ENCODE results near the gene EIF1AD. TPM values are rescaled to one million over a fixed set of nuclear protein-coding genes. Genes with fewer than 3 reads are reported as not detected.

Gene EIF1AD
- total and polyA plus RNA-seq, 2 experiments from 2014 or later, result 16.1 to 32.1 TPM

DNA sequence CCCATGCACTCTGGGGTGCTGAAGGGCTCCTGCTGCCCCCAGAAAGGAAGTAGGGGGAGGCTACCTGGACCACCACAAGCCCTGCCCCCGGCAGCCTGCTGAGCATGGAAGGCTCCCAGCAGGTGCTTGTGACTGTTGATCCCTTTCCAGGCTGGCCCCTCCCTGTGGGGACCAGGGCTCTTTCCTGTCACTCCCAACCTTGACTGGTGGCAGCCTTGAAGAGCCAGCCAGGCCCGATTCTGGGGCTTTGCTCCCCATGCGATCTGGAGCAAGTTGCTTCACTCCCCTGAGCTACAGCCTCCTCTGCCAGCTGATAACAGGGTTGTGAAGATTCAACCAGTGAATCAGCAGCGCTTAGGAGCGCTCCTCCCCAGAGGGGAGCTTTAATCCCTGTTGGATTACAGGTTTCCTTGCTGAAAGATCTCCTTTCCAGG lies 5.3 kb upstream of the EIF1AD start:
- no peak for ATAC-seq
- Histone ChIP-seq H4K20me1 (replicated peaks; ENCODE audit: insufficient read depth) (peaks cover 7% of the 10 kb centered on the region; the same call in 1 of the 2 replicates), H3K27ac (ENCODE audit: low read depth) (no peak overlapping the region), H3K79me2 (replicated peaks; ENCODE audit: insufficient read depth) (peaks cover 18% of the 10 kb centered on the region), H3K9me2 (ENCODE audit: insufficient read depth) (no peaks in the 10 kb centered on the region), H3F3A (replicated peaks; ENCODE audit: low read depth) (peaks cover 15% of the 10 kb centered on the region; the same call in 1 of the 2 replicates), H3K4me2 (no peak overlapping the region), H2AFZ (no peak overlapping the region), H3K36me3 (ENCODE audit: insufficient read depth) (peaks cover 7% of the 10 kb centered on the region; the same call in 1 of the 2 replicates), H3K4me1 (ENCODE audit: insufficient read depth) (peaks cover 14% of the 10 kb centered on the region; the same call in 1 of the 2 replicates), H3K4me3 (no peak overlapping the region), H3K27me3 (ENCODE audit: insufficient read depth) (peaks cover 16% of the 10 kb centered on the region)
- H3K9me3 Mint-ChIP-seq, result no peaks in the 10 kb centered on the region
- peaks cover 20% of the 10 kb centered on the region for H3K27me3 Mint-ChIP-seq (ENCODE audit: insufficient read depth, low read depth, poor library complexity)
- DNase-seq (ENCODE audit: low spot score), result no peak
- no peak overlapping the region for H3K4me3 Mint-ChIP-seq
- no peak overlapping the region for H3K27ac Mint-ChIP-seq
- peaks cover 30% of the 10 kb centered on the region for H3K36me3 Mint-ChIP-seq (ENCODE audit: low read depth)
- TF ChIP-seq NANOG (IDR thresholded peaks at IDR 0.05; ENCODE audit: borderline replicate concordance), result no peak
- TF ChIP-seq, protein P1, sequence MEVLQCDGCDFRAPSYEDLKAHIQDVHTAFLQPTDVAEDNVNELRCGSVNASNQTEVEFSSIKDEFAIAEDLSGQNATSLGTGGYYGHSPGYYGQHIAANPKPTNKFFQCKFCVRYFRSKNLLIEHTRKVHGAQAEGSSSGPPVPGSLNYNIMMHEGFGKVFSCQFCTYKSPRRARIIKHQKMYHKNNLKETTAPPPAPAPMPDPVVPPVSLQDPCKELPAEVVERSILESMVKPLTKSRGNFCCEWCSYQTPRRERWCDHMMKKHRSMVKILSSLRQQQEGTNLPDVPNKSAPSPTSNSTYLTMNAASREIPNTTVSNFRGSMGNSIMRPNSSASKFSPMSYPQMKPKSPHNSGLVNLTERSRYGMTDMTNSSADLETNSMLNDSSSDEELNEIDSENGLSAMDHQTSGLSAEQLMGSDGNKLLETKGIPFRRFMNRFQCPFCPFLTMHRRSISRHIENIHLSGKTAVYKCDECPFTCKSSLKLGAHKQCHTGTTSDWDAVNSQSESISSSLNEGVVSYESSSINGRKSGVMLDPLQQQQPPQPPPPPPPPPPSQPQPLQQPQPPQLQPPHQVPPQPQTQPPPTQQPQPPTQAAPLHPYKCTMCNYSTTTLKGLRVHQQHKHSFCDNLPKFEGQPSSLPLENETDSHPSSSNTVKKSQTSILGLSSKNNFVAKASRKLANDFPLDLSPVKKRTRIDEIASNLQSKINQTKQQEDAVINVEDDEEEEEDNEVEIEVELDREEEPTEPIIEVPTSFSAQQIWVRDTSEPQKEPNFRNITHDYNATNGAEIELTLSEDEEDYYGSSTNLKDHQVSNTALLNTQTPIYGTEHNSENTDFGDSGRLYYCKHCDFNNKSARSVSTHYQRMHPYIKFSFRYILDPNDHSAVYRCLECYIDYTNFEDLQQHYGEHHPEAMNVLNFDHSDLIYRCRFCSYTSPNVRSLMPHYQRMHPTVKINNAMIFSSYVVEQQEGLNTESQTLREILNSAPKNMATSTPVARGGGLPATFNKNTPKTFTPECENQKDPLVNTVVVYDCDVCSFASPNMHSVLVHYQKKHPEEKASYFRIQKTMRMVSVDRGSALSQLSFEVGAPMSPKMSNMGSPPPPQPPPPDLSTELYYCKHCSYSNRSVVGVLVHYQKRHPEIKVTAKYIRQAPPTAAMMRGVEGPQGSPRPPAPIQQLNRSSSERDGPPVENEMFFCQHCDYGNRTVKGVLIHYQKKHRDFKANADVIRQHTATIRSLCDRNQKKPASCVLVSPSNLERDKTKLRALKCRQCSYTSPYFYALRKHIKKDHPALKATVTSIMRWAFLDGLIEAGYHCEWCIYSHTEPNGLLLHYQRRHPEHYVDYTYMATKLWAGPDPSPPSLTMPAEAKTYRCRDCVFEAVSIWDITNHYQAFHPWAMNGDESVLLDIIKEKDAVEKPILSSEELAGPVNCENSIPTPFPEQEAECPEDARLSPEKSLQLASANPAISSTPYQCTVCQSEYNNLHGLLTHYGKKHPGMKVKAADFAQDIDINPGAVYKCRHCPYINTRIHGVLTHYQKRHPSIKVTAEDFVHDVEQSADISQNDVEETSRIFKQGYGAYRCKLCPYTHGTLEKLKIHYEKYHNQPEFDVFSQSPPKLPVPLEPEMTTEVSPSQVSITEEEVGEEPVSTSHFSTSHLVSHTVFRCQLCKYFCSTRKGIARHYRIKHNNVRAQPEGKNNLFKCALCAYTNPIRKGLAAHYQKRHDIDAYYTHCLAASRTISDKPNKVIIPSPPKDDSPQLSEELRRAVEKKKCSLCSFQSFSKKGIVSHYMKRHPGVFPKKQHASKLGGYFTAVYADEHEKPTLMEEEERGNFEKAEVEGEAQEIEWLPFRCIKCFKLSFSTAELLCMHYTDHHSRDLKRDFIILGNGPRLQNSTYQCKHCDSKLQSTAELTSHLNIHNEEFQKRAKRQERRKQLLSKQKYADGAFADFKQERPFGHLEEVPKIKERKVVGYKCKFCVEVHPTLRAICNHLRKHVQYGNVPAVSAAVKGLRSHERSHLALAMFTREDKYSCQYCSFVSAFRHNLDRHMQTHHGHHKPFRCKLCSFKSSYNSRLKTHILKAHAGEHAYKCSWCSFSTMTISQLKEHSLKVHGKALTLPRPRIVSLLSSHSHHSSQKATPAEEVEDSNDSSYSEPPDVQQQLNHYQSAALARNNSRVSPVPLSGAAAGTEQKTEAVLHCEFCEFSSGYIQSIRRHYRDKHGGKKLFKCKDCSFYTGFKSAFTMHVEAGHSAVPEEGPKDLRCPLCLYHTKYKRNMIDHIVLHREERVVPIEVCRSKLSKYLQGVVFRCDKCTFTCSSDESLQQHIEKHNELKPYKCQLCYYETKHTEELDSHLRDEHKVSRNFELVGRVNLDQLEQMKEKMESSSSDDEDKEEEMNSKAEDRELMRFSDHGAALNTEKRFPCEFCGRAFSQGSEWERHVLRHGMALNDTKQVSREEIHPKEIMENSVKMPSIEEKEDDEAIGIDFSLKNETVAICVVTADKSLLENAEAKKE (CRISPR knock-in tag; IDR thresholded peaks at IDR 0.05), result no peak
- no peak for TF ChIP-seq JUNB (IDR thresholded peaks at IDR 0.05; ENCODE audit: unreplicated experiment)
- no peak for TF ChIP-seq STAT1 (IDR thresholded peaks at IDR 0.05; ENCODE audit: unreplicated experiment)
- no peak for TF ChIP-seq ZNF331 (CRISPR knock-in tag; IDR thresholded peaks at IDR 0.05; ENCODE audit: low read depth)
- peaks cover 22% of the 10 kb centered on the region for H3K4me1 Mint-ChIP-seq

DNA sequence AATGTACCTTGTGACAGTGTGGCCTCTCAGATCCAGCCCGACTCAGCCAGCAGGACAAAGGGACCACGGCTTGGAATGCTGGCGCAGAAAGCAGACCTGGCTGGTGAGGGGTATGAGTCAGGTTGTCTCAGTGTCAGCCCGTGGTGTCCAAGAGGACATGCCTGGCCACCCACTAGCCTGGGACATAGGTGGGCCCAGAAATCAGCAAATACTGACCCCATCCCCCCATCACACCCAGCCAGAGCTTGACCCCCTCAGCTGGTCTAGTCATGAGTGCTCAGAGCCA lies 4.9 kb upstream of the EIF1AD start:
- H3K4me1 ChIP-seq (ENCODE audit: insufficient read depth), result peaks cover 14% of the 10 kb centered on the region; the same call in 1 of the 2 replicates
- H2AFZ ChIP-seq, result no peak overlapping the region
- H3K36me3 ChIP-seq (ENCODE audit: insufficient read depth), result peaks cover 7% of the 10 kb centered on the region; the same call in 1 of the 2 replicates
- Mint-ChIP-seq H3K4me1 (peaks cover 22% of the 10 kb centered on the region), H3K4me3 (no peak overlapping the region; the same call in 2 of the 3 replicates), H3K27me3 (ENCODE audit: insufficient read depth, low read depth, poor library complexity) (peaks cover 24% of the 10 kb centered on the region), H3K36me3 (ENCODE audit: low read depth) (peaks cover 34% of the 10 kb centered on the region), H3K27ac (peak overlapping the region; percentile 81; the same call in 1 of the 2 replicates), H3K9me3 (no peaks in the 10 kb centered on the region)
- peaks cover 12% of the 10 kb centered on the region for H3K27me3 ChIP-seq (ENCODE audit: insufficient read depth)
- DNase-seq (ENCODE audit: low spot score), result no peak
- H3K79me2 ChIP-seq (replicated peaks; ENCODE audit: insufficient read depth), result peaks cover 18% of the 10 kb centered on the region
- H3K27ac ChIP-seq (ENCODE audit: low read depth), result no peak overlapping the region
- H4K20me1 ChIP-seq (replicated peaks; ENCODE audit: insufficient read depth), result peaks cover 7% of the 10 kb centered on the region; the same call in 1 of the 2 replicates
- peaks cover 16% of the 10 kb centered on the region; the same call in 1 of the 2 replicates for H3F3A ChIP-seq (replicated peaks; ENCODE audit: low read depth)
- H3K4me2 ChIP-seq, result no peak overlapping the region
- no peak for ATAC-seq
- no peak overlapping the region for H3K4me3 ChIP-seq
- no peaks in the 10 kb centered on the region for H3K9me2 ChIP-seq (ENCODE audit: insufficient read depth)
- TF ChIP-seq, protein P2, sequence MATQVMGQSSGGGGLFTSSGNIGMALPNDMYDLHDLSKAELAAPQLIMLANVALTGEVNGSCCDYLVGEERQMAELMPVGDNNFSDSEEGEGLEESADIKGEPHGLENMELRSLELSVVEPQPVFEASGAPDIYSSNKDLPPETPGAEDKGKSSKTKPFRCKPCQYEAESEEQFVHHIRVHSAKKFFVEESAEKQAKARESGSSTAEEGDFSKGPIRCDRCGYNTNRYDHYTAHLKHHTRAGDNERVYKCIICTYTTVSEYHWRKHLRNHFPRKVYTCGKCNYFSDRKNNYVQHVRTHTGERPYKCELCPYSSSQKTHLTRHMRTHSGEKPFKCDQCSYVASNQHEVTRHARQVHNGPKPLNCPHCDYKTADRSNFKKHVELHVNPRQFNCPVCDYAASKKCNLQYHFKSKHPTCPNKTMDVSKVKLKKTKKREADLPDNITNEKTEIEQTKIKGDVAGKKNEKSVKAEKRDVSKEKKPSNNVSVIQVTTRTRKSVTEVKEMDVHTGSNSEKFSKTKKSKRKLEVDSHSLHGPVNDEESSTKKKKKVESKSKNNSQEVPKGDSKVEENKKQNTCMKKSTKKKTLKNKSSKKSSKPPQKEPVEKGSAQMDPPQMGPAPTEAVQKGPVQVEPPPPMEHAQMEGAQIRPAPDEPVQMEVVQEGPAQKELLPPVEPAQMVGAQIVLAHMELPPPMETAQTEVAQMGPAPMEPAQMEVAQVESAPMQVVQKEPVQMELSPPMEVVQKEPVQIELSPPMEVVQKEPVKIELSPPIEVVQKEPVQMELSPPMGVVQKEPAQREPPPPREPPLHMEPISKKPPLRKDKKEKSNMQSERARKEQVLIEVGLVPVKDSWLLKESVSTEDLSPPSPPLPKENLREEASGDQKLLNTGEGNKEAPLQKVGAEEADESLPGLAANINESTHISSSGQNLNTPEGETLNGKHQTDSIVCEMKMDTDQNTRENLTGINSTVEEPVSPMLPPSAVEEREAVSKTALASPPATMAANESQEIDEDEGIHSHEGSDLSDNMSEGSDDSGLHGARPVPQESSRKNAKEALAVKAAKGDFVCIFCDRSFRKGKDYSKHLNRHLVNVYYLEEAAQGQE (IDR thresholded peaks at IDR 0.05; ENCODE audit: unreplicated experiment), result no peak
- TF ChIP-seq EZH2phosphoT487 (IDR thresholded peaks at IDR 0.05; ENCODE audit: unreplicated experiment) (no peak), ZNF114 (CRISPR knock-in tag; IDR thresholded peaks at IDR 0.05) (no peak), CREB1 (CRISPR knock-in tag; IDR thresholded peaks at IDR 0.05; ENCODE audit: low read depth) (no peak), JUNB (IDR thresholded peaks at IDR 0.05; ENCODE audit: unreplicated experiment) (no peak), STAT1 (IDR thresholded peaks at IDR 0.05; ENCODE audit: unreplicated experiment) (no peak), ZNF331 (CRISPR knock-in tag; IDR thresholded peaks at IDR 0.05; ENCODE audit: low read depth) (no peak), POLR2AphosphoS5 (IDR thresholded peaks at IDR 0.05; ENCODE audit: low read depth) (no peak), EZH2 (IDR thresholded peaks at IDR 0.05; ENCODE audit: low read depth, unreplicated experiment) (no peak)
- TF ChIP-seq, protein P3, sequence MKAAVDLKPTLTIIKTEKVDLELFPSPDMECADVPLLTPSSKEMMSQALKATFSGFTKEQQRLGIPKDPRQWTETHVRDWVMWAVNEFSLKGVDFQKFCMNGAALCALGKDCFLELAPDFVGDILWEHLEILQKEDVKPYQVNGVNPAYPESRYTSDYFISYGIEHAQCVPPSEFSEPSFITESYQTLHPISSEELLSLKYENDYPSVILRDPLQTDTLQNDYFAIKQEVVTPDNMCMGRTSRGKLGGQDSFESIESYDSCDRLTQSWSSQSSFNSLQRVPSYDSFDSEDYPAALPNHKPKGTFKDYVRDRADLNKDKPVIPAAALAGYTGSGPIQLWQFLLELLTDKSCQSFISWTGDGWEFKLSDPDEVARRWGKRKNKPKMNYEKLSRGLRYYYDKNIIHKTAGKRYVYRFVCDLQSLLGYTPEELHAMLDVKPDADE (IDR thresholded peaks at IDR 0.05), result no peak
